ENCODE measurements around the gene SPTSSB. TPM values are rescaled to one million over a fixed set of nuclear protein-coding genes. Genes with fewer than 3 reads are reported as not detected.

SPTSSB gene
- total and polyA plus RNA-seq, 9 of the 15 experiments (the other 6 are each of a cell fraction or from before 2014, with no cell fraction given): 0.07 TPM; not detected in 8

- DNase-seq (ENCODE audit: extremely low read depth in 1 of 4, low spot score in 3 of 4): no peak
- in situ Hi-C loops (cut with MboI): no loop called here
- POLR2A ChIA-PET: interaction anchor here (1.3 kb wide), 1 partner anchor 15 kb away, joined by 4 read pairs; no protein-coding TSS in a partner anchor
- TF ChIP-seq GABPB1 (CRISPR knock-in tag; IDR thresholded peaks at IDR 0.05) (no peak), FOXJ2 (tag; IDR thresholded peaks at IDR 0.05) (no peak), TOE1 (IDR thresholded peaks at IDR 0.05; ENCODE audit: borderline replicate concordance) (no peak), TOE1 (CRISPR knock-in tag; IDR thresholded peaks at IDR 0.05; ENCODE audit: borderline replicate concordance, low read depth) (no peak), ZNF655 (CRISPR knock-in tag; IDR thresholded peaks at IDR 0.05) (no peak), ZNF436 (CRISPR knock-in tag; IDR thresholded peaks at IDR 0.05) (no peak), ATF2 (CRISPR knock-in tag; IDR thresholded peaks at IDR 0.05) (no peak), FOXO4 (CRISPR knock-in tag; IDR thresholded peaks at IDR 0.05) (no peak), ZNF263 (CRISPR knock-in tag; IDR thresholded peaks at IDR 0.05; ENCODE audit: borderline replicate concordance) (no peak), FOXM1 (IDR thresholded peaks at IDR 0.05; ENCODE audit: low read depth) (no peak), FOXM1 (CRISPR knock-in tag; IDR thresholded peaks at IDR 0.05; ENCODE audit: low read depth) (no peak), DACH1 (IDR thresholded peaks at IDR 0.05; ENCODE audit: partially characterized antibody) (no peak), ZNF584 (CRISPR knock-in tag; IDR thresholded peaks at IDR 0.05; ENCODE audit: low read depth) (no peak)
- no peak overlapping the region for H2AFZ ChIP-seq (ENCODE audit: low read depth, low read length)
- no peaks in the 10 kb centered on the region for H3K36me3 ChIP-seq (ENCODE audit: control insufficient read depth, insufficient read depth, low read length)
- H3K4me3 ChIP-seq: no peak overlapping the region
- no peak overlapping the region for H3K9ac ChIP-seq (ENCODE audit: insufficient read depth in 1 of 2, low read depth in 2 of 2, low read length in 2 of 2)
- no TSS peak for BruUV-seq (replicated peaks)
- WGBS (ENCODE audit: insufficient coverage, low coverage, missing lambda C conversion rate): 17% methylated on average over 1 of the region's 1 CpG
- H3K9me3 ChIP-seq (replicated peaks; ENCODE audit: control insufficient read depth, insufficient read depth, low read depth, low read length): no peaks in the 10 kb centered on the region
- no peak overlapping the region for H3K4me2 ChIP-seq (ENCODE audit: insufficient read depth, low read length)
- H4K20me1 ChIP-seq (replicated peaks; ENCODE audit: control insufficient read depth, insufficient read depth, low read length): no peaks in the 10 kb centered on the region
- no peaks in the 10 kb centered on the region for H3K27me3 ChIP-seq (ENCODE audit: control insufficient read depth in 2 of 2, insufficient read depth in 2 of 2, low read length in 2 of 2)
- H3K9me1 ChIP-seq (ENCODE audit: control insufficient read depth, insufficient read depth, low read length): no peaks in the 10 kb centered on the region
- H3K4me1 ChIP-seq (replicated peaks in 1 of 2; ENCODE audit: control insufficient read depth in 2 of 2, insufficient read depth in 2 of 2, low read length in 2 of 2): no peaks in the 10 kb centered on the region
- no peak for FAIRE-seq
- no peak for ATAC-seq
- no peaks in the 10 kb centered on the region for H3K79me2 ChIP-seq (ENCODE audit: control insufficient read depth, insufficient read depth, low read length)
- intact Hi-C loops (cut with micrococcal nuclease): no loop called here
- CTCF ChIA-PET (ENCODE audit: low intra/inter-chr PET ratio): no interaction called here
- no peak overlapping the region for H3K27ac ChIP-seq (ENCODE audit: extremely low read depth, low read depth, low read length)
These were observed 27.3 kb downstream of the SPTSSB start for GRCh38 chr3:161343986-161344385.
